Measurements from ENCODE around the gene COX4I2.
"Not testable (repeated sequence)": the region's sequence is repeated elsewhere in the genome, so short reads cannot be mapped to it uniquely, and the experiment has no call there.

The COX4I2 gene

GRCh38 chr20:31652917-31653396 lies 15.2 kb downstream of the COX4I2 start:
- H3K27me3 ChIP-seq (ENCODE audit: low read depth) = no peaks in the 10 kb centered on the region
- no peaks in the 10 kb centered on the region for H3K36me3 ChIP-seq (replicated peaks)
- H3K4me3 ChIP-seq = no peak overlapping the region
- DNase-seq (ENCODE audit: low spot score in 2 of 2) = no peak
- no peaks in the 10 kb centered on the region for H3K9me3 ChIP-seq
- H3K4me1 ChIP-seq = peaks cover 2% of the 10 kb centered on the region; the same call in 1 of the 2 replicates
- in situ Hi-C loops (cut with MboI; ENCODE audit: low sequenced_read_pairs) = no loop called here

- DNase-seq (ENCODE audit: low spot score in 2 of 2) = no peak
- Histone ChIP-seq H3K4me1 (no peaks in the 10 kb centered on the region), H3K9me3 (no peaks in the 10 kb centered on the region), H3K27me3 (ENCODE audit: low read depth) (no peaks in the 10 kb centered on the region), H3K36me3 (replicated peaks) (no peaks in the 10 kb centered on the region), H3K4me3 (no peak overlapping the region)
- in situ Hi-C loops (cut with MboI; ENCODE audit: low sequenced_read_pairs) = no loop called here
Observed at GRCh38 chr20:31653561-31653960, 15.8 kb downstream of the COX4I2 start.

- H3K4me1 ChIP-seq = no peaks in the 10 kb centered on the region
- H3K36me3 ChIP-seq (replicated peaks) = no peaks in the 10 kb centered on the region
- no peaks in the 10 kb centered on the region for H3K27me3 ChIP-seq (ENCODE audit: low read depth)
- no peaks in the 10 kb centered on the region for H3K9me3 ChIP-seq
- in situ Hi-C loops (cut with MboI; ENCODE audit: low sequenced_read_pairs) = no loop called here
- no peak overlapping the region for H3K4me3 ChIP-seq
- DNase-seq (ENCODE audit: low spot score in 2 of 2) = no peak
Observed at GRCh38 chr20:31654534-31654933, 16.8 kb downstream of the COX4I2 start.

GRCh38 chr20:31661625-31662371 lies 24.1 kb downstream of the COX4I2 start:
- Histone ChIP-seq H3K4me3 (peak overlapping the region; percentile 22), H3K27me3 (ENCODE audit: low read depth) (no peaks in the 10 kb centered on the region), H3K4me1 (peaks cover 28% of the 10 kb centered on the region), H3K36me3 (replicated peaks) (peaks cover 22% of the 10 kb centered on the region), H3K9me3 (no peaks in the 10 kb centered on the region)
- in situ Hi-C loops (cut with MboI; ENCODE audit: low sequenced_read_pairs) = loop anchor here (5.0 kb wide), 1 partner anchor 61 kb away; the partner anchor contains the start of gene BCL2L1
- DNase-seq (ENCODE audit: low spot score in 2 of 2) = peak; percentile 45 to 87

GRCh38 chr20:31662372-31662854 lies 24.7 kb downstream of the COX4I2 start:
- H3K27me3 ChIP-seq (ENCODE audit: low read depth) = no peaks in the 10 kb centered on the region
- H3K36me3 ChIP-seq (replicated peaks) = peaks cover 22% of the 10 kb centered on the region
- no peak overlapping the region for H3K4me3 ChIP-seq
- DNase-seq (ENCODE audit: low spot score in 2 of 2) = no peak
- in situ Hi-C loops (cut with MboI; ENCODE audit: low sequenced_read_pairs) = loop anchor here (5.0 kb wide), 1 partner anchor 60 kb away; the partner anchor contains the start of gene BCL2L1
- H3K9me3 ChIP-seq = no peaks in the 10 kb centered on the region
- H3K4me1 ChIP-seq = peaks cover 30% of the 10 kb centered on the region

- Histone ChIP-seq H3K4me1 (peaks cover 30% of the 10 kb centered on the region), H3K9me3 (no peaks in the 10 kb centered on the region), H3K4me3 (no peak overlapping the region), H3K27me3 (ENCODE audit: low read depth) (no peaks in the 10 kb centered on the region), H3K36me3 (replicated peaks) (peaks cover 22% of the 10 kb centered on the region)
- in situ Hi-C loops (cut with MboI; ENCODE audit: low sequenced_read_pairs) = loop anchor here (5.0 kb wide), 1 partner anchor 59 kb away; the partner anchor contains the start of gene BCL2L1
- no peak for DNase-seq (ENCODE audit: low spot score in 2 of 2)
Observed at GRCh38 chr20:31663524-31663837, 25.8 kb downstream of the COX4I2 start.

- in situ Hi-C loops (cut with MboI; ENCODE audit: low sequenced_read_pairs) = loop anchor here (5.0 kb wide), 1 partner anchor 58 kb away; the partner anchor contains the start of gene BCL2L1
Observed at GRCh38 chr20:31663838-31664695, 26.4 kb downstream of the COX4I2 start.

GRCh38 chr20:31664696-31665354 lies 27.1 kb downstream of the COX4I2 start:
- H3K4me3 ChIP-seq = no peak overlapping the region
- no peak for DNase-seq (ENCODE audit: low spot score in 2 of 2)
- peaks cover 22% of the 10 kb centered on the region for H3K36me3 ChIP-seq (replicated peaks)
- in situ Hi-C loops (cut with MboI; ENCODE audit: low sequenced_read_pairs) = loop anchor here (5.0 kb wide), 1 partner anchor 57 kb away; the partner anchor contains the start of gene BCL2L1
- no peaks in the 10 kb centered on the region for H3K9me3 ChIP-seq
- no peaks in the 10 kb centered on the region for H3K27me3 ChIP-seq (ENCODE audit: low read depth)
- H3K4me1 ChIP-seq = peaks cover 30% of the 10 kb centered on the region

More at GRCh38 chr20:31663838-31664695, 26.4 kb downstream of the COX4I2 start:
- Histone ChIP-seq H3K27me3 (ENCODE audit: low read depth) (no peaks in the 10 kb centered on the region), H3K9me3 (no peaks in the 10 kb centered on the region), H3K4me1 (peaks cover 30% of the 10 kb centered on the region), H3K36me3 (replicated peaks) (peaks cover 22% of the 10 kb centered on the region), H3K4me3 (no peak overlapping the region)
- DNase-seq (ENCODE audit: low spot score in 2 of 2) = peak; percentile 14 to 43

- Histone ChIP-seq H3K9me3 (no peaks in the 10 kb centered on the region), H3K36me3 (replicated peaks) (peaks cover 22% of the 10 kb centered on the region), H3K4me1 (peaks cover 30% of the 10 kb centered on the region), H3K27me3 (ENCODE audit: low read depth) (no peaks in the 10 kb centered on the region), H3K4me3 (no peak overlapping the region)
- in situ Hi-C loops (cut with MboI; ENCODE audit: low sequenced_read_pairs) = no loop called here
- no peak for DNase-seq (ENCODE audit: low spot score in 2 of 2)
Observed at GRCh38 chr20:31665753-31666152, 28.0 kb downstream of the COX4I2 start.

GRCh38 chr20:31666258-31667042 lies 28.7 kb downstream of the COX4I2 start:
- DNase-seq (ENCODE audit: low spot score in 2 of 2) = peak in 1 of 2 experiments; percentile 37
- Histone ChIP-seq H3K9me3 (no peaks in the 10 kb centered on the region), H3K4me1 (peaks cover 28% of the 10 kb centered on the region), H3K36me3 (replicated peaks) (peaks cover 22% of the 10 kb centered on the region), H3K4me3 (no peak overlapping the region), H3K27me3 (ENCODE audit: low read depth) (no peaks in the 10 kb centered on the region)
- in situ Hi-C loops (cut with MboI; ENCODE audit: low sequenced_read_pairs) = no loop called here

- no peaks in the 10 kb centered on the region for H3K9me3 ChIP-seq
- no peak overlapping the region for H3K4me3 ChIP-seq
- no peak for DNase-seq (ENCODE audit: low spot score in 2 of 2)
- in situ Hi-C loops (cut with MboI; ENCODE audit: low sequenced_read_pairs) = no loop called here
- H3K36me3 ChIP-seq (replicated peaks) = peaks cover 18% of the 10 kb centered on the region
- peaks cover 18% of the 10 kb centered on the region for H3K4me1 ChIP-seq
- H3K27me3 ChIP-seq (ENCODE audit: low read depth) = no peaks in the 10 kb centered on the region
Observed at GRCh38 chr20:31667315-31668285, 29.9 kb downstream of the COX4I2 start.

GRCh38 chr20:31668944-31669343 lies 31.2 kb downstream of the COX4I2 start:
- H3K27me3 ChIP-seq (ENCODE audit: low read depth); H3K9me3 ChIP-seq; in situ Hi-C loops (cut with MboI; ENCODE audit: low sequenced_read_pairs); H3K4me3 ChIP-seq; DNase-seq (ENCODE audit: low spot score in 2 of 2): not testable (repeated sequence)
- Histone ChIP-seq H3K4me1 (peaks cover 15% of the 10 kb centered on the region), H3K36me3 (replicated peaks) (peaks cover 16% of the 10 kb centered on the region)

Data from HAP-1 (cell line).